ENCODE results near the gene CDH23. TPM values are rescaled to one million over a fixed set of nuclear protein-coding genes. Genes with fewer than 3 reads are reported as not detected.

CDH23 gene
- total RNA-seq, 1 donor from 2014 or later = under 0.01 TPM

- no peak for DNase-seq
Observed at GRCh38 chr10:71806704-71807556, 410.2 kb downstream of the CDH23 start.

GRCh38 chr10:71807557-71808510 is 411.1 kb downstream of the CDH23 start:
- no peak for DNase-seq

GRCh38 chr10:71809628-71810027 is 412.9 kb downstream of the CDH23 start:
- DNase-seq = no peak

- no peak for DNase-seq
Observed at GRCh38 chr10:71810048-71810750, 413.5 kb downstream of the CDH23 start.

DNA sequence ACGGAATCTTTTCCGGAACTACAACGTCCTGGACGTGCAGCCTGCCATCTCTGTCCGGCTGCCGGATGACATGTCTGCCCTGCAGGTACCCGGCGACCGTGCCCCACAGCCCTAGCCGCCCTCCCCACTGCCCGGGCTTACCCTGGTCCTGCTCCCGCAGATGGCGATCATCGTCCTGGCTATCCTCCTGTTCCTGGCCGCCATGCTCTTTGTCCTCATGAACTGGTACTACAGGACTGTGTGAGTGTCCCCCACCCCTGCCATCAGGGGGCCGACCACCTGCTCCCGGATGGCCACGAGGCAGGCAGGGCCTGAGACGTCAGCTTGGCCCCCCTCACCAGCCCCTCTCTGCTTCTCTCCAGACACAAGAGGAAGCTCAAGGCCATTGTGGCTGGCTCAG is 414.6 kb downstream of the CDH23 start:
- no peak for DNase-seq

DNA sequence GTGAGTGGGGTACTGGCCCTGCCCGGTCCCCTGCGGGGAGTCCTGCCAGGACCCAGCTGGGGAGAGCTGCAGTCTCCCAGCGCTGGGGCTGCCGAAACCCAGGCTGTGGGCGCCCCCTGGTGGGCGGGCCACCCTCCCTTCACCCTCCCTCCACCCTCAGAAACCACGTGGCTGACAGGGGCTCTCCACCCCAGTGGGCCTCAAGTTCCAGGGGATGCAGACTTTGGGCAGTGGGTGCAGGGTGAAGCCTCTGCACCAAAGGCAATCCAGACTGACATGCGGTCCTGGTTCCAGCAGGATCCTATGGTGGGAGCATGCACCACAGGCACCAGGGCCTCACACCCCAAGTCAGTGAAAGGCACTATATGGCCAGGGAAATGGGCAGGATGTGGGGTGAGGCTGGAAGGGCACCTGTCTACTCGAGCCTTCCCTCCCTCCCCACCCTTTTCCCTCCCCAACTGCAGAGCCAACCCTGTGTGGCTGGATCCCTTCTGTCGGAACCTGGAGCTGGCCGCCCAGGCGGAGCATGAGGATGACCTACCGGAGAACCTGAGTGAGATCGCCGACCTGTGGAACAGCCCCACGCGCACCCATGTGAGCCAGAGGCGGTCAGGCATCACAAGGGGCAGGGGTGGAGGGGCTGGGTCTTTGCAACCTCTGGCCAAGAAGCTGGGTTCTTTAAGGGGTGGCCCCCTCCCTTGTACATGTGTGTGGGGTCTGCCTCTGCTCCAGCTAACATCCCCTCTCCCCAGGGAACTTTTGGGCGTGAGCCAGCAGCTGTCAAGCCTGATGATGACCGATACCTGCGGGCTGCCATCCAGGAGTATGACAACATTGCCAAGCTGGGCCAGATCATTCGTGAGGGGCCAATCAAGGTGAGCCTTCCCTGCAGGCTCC is 415.5 kb downstream of the CDH23 start:
- DNase-seq = peak; percentile 77

- DNase-seq = no peak
Observed at GRCh38 chr10:71812913-71813590, 416.3 kb downstream of the CDH23 start.

GRCh38 chr10:71814922-71815411 is 418.2 kb downstream of the CDH23 start:
- DNase-seq = no peak

- no peak for DNase-seq
Observed at GRCh38 chr10:71815515-71816130, 418.9 kb downstream of the CDH23 start.

DNA sequence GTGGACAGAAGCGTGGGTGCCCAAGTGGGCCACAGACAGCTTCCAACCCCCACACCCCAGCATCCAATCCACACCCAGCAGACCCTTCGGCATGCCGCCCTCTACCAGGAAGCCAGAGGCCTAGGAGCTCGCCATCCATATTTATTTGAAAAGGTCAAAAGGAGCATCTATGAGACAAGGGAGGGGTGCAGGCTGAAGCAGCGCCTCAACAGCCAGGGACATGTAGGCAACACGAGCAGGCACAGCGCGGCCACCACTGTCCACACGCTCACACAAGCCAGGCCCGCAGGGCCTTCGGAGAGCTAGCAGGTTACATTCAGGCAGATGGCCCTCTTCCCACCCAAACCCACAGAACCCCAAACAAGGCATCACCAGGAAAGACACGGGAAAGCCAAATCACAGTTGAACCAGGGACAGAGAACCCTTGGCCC is 419.7 kb downstream of the CDH23 start:
- DNase-seq = no peak

GRCh38 chr10:71816936-71817618 is 420.4 kb downstream of the CDH23 start:
- no peak for DNase-seq

DNA sequence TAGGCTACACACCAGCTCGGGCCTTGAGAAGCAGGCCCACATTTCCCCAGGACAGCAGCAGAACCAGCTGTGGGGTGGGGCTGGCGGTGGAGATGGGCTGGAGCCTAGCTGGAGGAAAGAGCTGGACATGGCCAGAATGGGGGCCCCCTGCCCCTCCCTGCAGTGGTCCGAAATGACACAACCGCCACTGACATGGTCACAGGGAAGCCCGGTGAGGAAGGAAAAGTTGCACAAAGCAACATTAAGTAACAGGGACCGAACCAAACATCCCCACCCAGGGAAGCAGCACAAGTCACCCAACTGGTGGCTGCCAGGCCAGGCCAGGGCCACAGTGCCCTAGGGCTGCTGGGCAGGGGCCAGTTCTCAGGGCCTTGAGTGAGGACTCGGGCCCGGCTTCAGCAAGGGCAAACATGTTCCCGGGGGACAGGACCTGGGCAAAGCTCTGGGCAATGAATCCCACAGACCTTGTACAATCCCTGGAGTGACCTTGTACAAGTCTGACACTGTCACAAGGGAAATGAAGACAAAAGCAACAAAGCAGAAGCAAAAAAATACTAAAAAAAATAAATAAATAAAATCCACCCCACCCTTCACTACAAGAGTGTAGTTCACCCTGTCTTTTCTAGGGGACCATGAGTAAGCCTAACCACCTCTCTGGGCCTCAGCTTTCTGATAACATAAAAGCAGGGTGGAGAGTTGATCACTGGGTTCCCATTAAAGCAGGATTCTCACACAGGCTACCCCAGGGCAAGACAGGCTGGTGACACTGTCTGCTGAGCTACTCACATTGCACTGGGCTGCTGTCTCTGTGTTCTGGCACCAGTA is 421.3 kb downstream of the CDH23 start:
- DNase-seq = no peak

- DNase-seq = no peak
Observed at GRCh38 chr10:71818674-71819260, 422.0 kb downstream of the CDH23 start.

GRCh38 chr10:71819441-71819861 is 422.7 kb downstream of the CDH23 start:
- DNase-seq = no peak

DNA sequence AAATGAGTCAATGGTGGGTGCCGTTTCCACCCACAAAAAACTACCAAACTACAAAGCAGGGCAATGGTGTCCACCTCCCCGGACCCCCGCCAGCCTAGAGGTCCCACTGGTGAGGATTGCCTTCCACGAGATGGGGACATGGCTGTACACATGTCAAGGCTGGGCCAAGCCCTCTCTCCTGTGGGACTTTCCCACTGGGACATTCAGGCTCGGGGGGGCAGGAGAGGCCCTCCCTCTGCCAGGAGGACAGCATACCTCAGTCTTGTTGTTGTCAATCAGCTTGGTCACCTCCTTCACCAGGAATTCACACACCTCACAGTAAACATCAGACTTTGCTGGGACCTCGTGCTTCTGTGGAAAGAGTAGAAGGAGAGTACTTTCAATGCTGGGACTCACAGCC is 423.3 kb downstream of the CDH23 start:
- no peak for DNase-seq

GRCh38 chr10:71820966-71821365 is 424.2 kb downstream of the CDH23 start:
- no peak for DNase-seq

GRCh38 chr10:71821909-71822763 is 425.4 kb downstream of the CDH23 start:
- no peak for DNase-seq
